Measurements from ENCODE around the gene KANSL1L. TPM values are rescaled to one million over a fixed set of nuclear protein-coding genes. Genes with fewer than 3 reads are reported as not detected.

Gene KANSL1L
- total RNA-seq, 1 donor from 2014 or later, result 34.4 TPM

DNA sequence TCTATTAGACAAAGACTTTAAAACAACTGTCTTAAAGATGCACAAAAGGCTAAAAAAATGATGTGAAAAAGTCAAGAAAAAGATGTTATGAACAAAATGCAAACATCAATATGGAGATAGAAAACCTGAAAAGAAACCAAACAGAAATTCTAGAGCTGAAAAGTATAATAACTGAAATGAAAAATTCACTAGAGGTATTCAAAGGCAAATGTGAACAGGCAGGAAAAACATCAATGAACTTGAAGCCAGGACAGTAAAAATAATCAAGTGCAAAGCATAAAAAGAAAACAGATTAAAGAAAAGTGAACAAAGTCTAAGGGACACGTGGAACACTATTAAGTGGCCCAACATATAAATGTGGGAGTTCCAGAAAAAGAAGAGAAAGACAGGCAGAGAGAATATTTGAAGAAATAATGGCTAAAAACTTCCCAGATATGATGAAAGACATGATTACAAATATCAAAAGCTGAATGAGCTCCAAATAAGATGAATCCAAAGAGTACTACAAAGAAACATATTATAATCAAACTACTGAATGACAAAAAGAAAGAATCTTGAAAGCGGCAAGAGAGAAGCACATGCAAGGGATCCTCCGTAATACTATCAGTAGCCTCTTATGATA is 57.5 kb downstream of the KANSL1L start:
- no peak for DNase-seq
- Histone ChIP-seq H3K27me3 (ENCODE audit: low read depth) (no peaks in the 10 kb centered on the region), H3K9me3 (peaks cover 19% of the 10 kb centered on the region), H3K36me3 (peaks cover 5% of the 10 kb centered on the region), H3K27ac (no peak overlapping the region), H3K4me1 (no peaks in the 10 kb centered on the region), H3K4me3 (no peak overlapping the region)
- no peak for TF ChIP-seq CTCF (IDR thresholded peaks at IDR 0.05)
- no peak for ATAC-seq
- intact Hi-C loops (cut with DNase I), result no loop called here

- H3K4me3 ChIP-seq, result no peak overlapping the region
- H3K9me3 ChIP-seq, result peaks cover 19% of the 10 kb centered on the region
- no peaks in the 10 kb centered on the region for H3K4me1 ChIP-seq
- DNase-seq, result no peak
- intact Hi-C loops (cut with DNase I), result no loop called here
- H3K27ac ChIP-seq, result no peak overlapping the region
- H3K36me3 ChIP-seq, result peaks cover 5% of the 10 kb centered on the region
- TF ChIP-seq CTCF (IDR thresholded peaks at IDR 0.05), result no peak
- H3K27me3 ChIP-seq (ENCODE audit: low read depth), result no peaks in the 10 kb centered on the region
- no peak for ATAC-seq
Measured at GRCh38 chr2:210112871-210113270, 58.3 kb downstream of the KANSL1L start.

DNA sequence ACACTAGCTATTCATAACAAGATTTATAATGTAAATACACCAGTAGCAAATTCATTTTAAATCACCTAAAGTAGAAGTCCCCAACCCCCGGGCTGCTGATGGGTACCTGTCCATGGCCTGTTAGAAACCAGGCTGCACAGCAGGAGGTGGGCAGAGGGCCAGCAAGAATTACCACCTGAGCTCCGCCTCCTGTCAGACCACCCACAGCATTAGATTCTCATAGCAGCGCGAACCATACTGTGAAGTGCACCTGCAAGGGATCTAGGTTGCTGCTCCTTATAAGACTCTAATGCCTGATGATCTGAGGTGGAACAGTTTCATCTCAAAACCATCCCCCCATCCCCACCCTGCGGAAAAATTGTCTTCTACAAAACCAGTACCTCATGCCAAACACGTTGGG is 71.3 kb downstream of the KANSL1L start:
- no peak for DNase-seq
- no peaks in the 10 kb centered on the region for H3K4me1 ChIP-seq
- H3K4me3 ChIP-seq, result no peak overlapping the region
- H3K9me3 ChIP-seq, result no peaks in the 10 kb centered on the region
- H3K36me3 ChIP-seq, result peaks cover 3% of the 10 kb centered on the region
- no peak overlapping the region for H3K27ac ChIP-seq
- no peak for ATAC-seq
- TF ChIP-seq CTCF (IDR thresholded peaks at IDR 0.05), result no peak
- H3K27me3 ChIP-seq (ENCODE audit: low read depth), result no peaks in the 10 kb centered on the region
- intact Hi-C loops (cut with DNase I), result no loop called here

DNA sequence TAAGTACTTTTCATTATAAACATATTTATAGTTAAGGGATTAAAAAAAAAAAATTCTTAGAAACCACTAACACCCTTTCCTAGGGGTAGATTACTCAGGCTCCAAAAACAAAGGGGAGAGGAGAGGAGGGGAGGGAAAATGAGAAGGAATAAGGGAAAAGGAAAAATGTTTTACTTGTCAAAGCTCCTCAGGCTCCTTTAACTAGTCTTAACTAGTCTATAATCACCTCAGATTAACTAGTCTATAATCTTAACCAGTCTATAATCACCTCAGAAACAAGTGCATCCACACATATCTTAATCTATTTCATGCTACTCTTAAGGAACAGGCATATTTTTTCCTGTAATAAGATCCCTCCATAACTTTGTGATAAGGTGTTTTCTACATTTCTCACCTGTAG is 76.4 kb downstream of the KANSL1L start:
- DNase-seq (no peak), ATAC-seq (no peak)
- Histone ChIP-seq H3K4me3 (no peak overlapping the region), H3K9me3 (no peaks in the 10 kb centered on the region), H3K4me1 (no peaks in the 10 kb centered on the region), H3K27me3 (ENCODE audit: low read depth) (no peaks in the 10 kb centered on the region), H3K36me3 (no peaks in the 10 kb centered on the region), H3K27ac (no peak overlapping the region)
- intact Hi-C loops (cut with DNase I), result no loop called here
- TF ChIP-seq CTCF (IDR thresholded peaks at IDR 0.05), result no peak

- H3K36me3 ChIP-seq, result no peaks in the 10 kb centered on the region
- no peak overlapping the region for H3K27ac ChIP-seq
- no peak for TF ChIP-seq CTCF (IDR thresholded peaks at IDR 0.05)
- DNase-seq, result no peak
- intact Hi-C loops (cut with DNase I), result no loop called here
- no peak overlapping the region for H3K4me3 ChIP-seq
- H3K9me3 ChIP-seq, result no peaks in the 10 kb centered on the region
- no peak for ATAC-seq
- no peaks in the 10 kb centered on the region for H3K27me3 ChIP-seq (ENCODE audit: low read depth)
- no peaks in the 10 kb centered on the region for H3K4me1 ChIP-seq
Measured at GRCh38 chr2:210092791-210093190, 78.4 kb downstream of the KANSL1L start.

All from lower lobe of right lung (tissue), 2 donors.